ENCODE data around the gene ENOX1. TPM values are rescaled to one million over a fixed set of nuclear protein-coding genes. Genes with fewer than 3 reads are reported as not detected.

The ENOX1 gene
- total RNA-seq, 2 donors from 2014 or later, result 0.78 to 4.3 TPM

GRCh38 chr13:43611281-43612273 lies 175.2 kb downstream of the ENOX1 start:
- H3K4me3 ChIP-seq, result no peak overlapping the region
- H3K27ac ChIP-seq, result no peak overlapping the region
- H3K27me3 ChIP-seq, result no peaks in the 10 kb centered on the region
- TF ChIP-seq POLR2A (IDR thresholded peaks at IDR 0.05) (no peak), CTCF (IDR thresholded peaks at IDR 0.05) (no peak)
- no peak for DNase-seq
- H3K36me3 ChIP-seq (replicated peaks in 1 of 2; ENCODE audit: insufficient read depth in 1 of 2, low read depth in 2 of 2), result no peaks in the 10 kb centered on the region
- H3K4me1 ChIP-seq, result no peaks in the 10 kb centered on the region
- intact Hi-C loops (cut with DNase I), result no loop called here
- no peak for ATAC-seq
- WGBS, 2 donors, result 81 to 91% methylated on average over 3 of the region's 3 CpGs
- no peaks in the 10 kb centered on the region for H3K9me3 ChIP-seq

- WGBS, 2 donors, result 65 to 71% methylated on average over 6 of the region's 6 CpGs
- DNase-seq (no peak), ATAC-seq (no peak)
- H3K27ac ChIP-seq, result no peak overlapping the region
- no peaks in the 10 kb centered on the region for H3K36me3 ChIP-seq (replicated peaks in 1 of 2; ENCODE audit: insufficient read depth in 1 of 2, low read depth in 2 of 2)
- H3K4me1 ChIP-seq, result no peaks in the 10 kb centered on the region
- no peaks in the 10 kb centered on the region for H3K27me3 ChIP-seq
- H3K9me3 ChIP-seq, result peaks cover 0 to 6% (median 0%) of the 10 kb centered on the region in 3 donors
- intact Hi-C loops (cut with DNase I), result no loop called here
- TF ChIP-seq CTCF (IDR thresholded peaks at IDR 0.05) (no peak), POLR2A (IDR thresholded peaks at IDR 0.05) (no peak)
- no peak overlapping the region for H3K4me3 ChIP-seq
These were observed 178.2 kb downstream of the ENOX1 start for GRCh38 chr13:43608400-43609137.

- Histone ChIP-seq H3K4me3 (no peak overlapping the region), H3K27ac (no peak overlapping the region), H3K27me3 (no peaks in the 10 kb centered on the region), H3K4me1 (no peaks in the 10 kb centered on the region), H3K36me3 (replicated peaks in 1 of 2; ENCODE audit: insufficient read depth in 1 of 2, low read depth in 2 of 2) (no peaks in the 10 kb centered on the region), H3K9me3 (no peaks in the 10 kb centered on the region)
- WGBS, 2 donors, result 85 to 91% methylated on average over 1 of the region's 1 CpG
- TF ChIP-seq CTCF (IDR thresholded peaks at IDR 0.05) (no peak), POLR2A (IDR thresholded peaks at IDR 0.05) (no peak)
- intact Hi-C loops (cut with DNase I), result no loop called here
- no peak for DNase-seq
- ATAC-seq, result no peak
These were observed 189.2 kb downstream of the ENOX1 start for GRCh38 chr13:43597599-43597945.

GRCh38 chr13:43596924-43597598 lies 189.7 kb downstream of the ENOX1 start:
- H3K9me3 ChIP-seq, result no peaks in the 10 kb centered on the region
- no peak for TF ChIP-seq POLR2A (IDR thresholded peaks at IDR 0.05)
- TF ChIP-seq CTCF (IDR thresholded peaks at IDR 0.05), result no peak
- DNase-seq, result no peak
- WGBS, 2 donors, result 78 to 85% methylated on average over 7 of the region's 7 CpGs
- H3K4me1 ChIP-seq, result no peaks in the 10 kb centered on the region
- H3K27me3 ChIP-seq, result no peaks in the 10 kb centered on the region
- H3K36me3 ChIP-seq (replicated peaks in 1 of 2; ENCODE audit: insufficient read depth in 1 of 2, low read depth in 2 of 2), result no peaks in the 10 kb centered on the region
- no peak overlapping the region for H3K27ac ChIP-seq
- intact Hi-C loops (cut with DNase I), result no loop called here
- ATAC-seq, result no peak
- no peak overlapping the region for H3K4me3 ChIP-seq
